H1 (cell line): Measurements from ENCODE around the gene TNPO2. TPM values are rescaled to one million over a fixed set of nuclear protein-coding genes. Genes with fewer than 3 reads are reported as not detected.

ENCODE experiments used
- EGR1 ChIP-seq: IDR thresholded peaks from 2 replicates; pipeline ENCODE4 v1.6.1; 2011; ENCODE audit warnings: low read depth, low read length, borderline replicate concordance
- JUND ChIP-seq: IDR thresholded peaks from 2 replicates; pipeline ENCODE4 v1.6.1; 2011; ENCODE audit warnings: mild to moderate bottlenecking, improper control_type of control experiment, low read length
- polyA plus RNA-seq, 7 experiments: library from polyadenylated mRNA; depleted of rRNA in 3 of 7; stranded (reverse) in 5 of 7; unstranded in 2 of 7; fragments of >200 nt in 5 of 7; fragments of 200-250 nt in 2 of 7; gene quantifications; 1 replicate in 5 of 7; 2 replicates in 1 of 7; 4 replicates in 1 of 7; pipeline versions ENCODE4 v1.2.1 to v1.2.3, GENCODE V29; 2011 to 2013; ENCODE audit warnings: missing spikeins in 2 of 7, mixed read lengths in 2 of 7
- total RNA-seq: library from RNA; stranded (reverse); fragmentation: NEBNext Ultra II Directional; extraction: Animal tissue kit (Norgen Biotek cat#: 25700); gene quantifications from 2 replicates; pipeline ENCODE4 v1.2.1, GENCODE V29; 2021

Gene TNPO2
- total and polyA plus RNA-seq, 2 of the 8 experiments (the other 6 are each of a cell fraction or from before 2014, with no cell fraction given): 112 to 121 TPM

DNA sequence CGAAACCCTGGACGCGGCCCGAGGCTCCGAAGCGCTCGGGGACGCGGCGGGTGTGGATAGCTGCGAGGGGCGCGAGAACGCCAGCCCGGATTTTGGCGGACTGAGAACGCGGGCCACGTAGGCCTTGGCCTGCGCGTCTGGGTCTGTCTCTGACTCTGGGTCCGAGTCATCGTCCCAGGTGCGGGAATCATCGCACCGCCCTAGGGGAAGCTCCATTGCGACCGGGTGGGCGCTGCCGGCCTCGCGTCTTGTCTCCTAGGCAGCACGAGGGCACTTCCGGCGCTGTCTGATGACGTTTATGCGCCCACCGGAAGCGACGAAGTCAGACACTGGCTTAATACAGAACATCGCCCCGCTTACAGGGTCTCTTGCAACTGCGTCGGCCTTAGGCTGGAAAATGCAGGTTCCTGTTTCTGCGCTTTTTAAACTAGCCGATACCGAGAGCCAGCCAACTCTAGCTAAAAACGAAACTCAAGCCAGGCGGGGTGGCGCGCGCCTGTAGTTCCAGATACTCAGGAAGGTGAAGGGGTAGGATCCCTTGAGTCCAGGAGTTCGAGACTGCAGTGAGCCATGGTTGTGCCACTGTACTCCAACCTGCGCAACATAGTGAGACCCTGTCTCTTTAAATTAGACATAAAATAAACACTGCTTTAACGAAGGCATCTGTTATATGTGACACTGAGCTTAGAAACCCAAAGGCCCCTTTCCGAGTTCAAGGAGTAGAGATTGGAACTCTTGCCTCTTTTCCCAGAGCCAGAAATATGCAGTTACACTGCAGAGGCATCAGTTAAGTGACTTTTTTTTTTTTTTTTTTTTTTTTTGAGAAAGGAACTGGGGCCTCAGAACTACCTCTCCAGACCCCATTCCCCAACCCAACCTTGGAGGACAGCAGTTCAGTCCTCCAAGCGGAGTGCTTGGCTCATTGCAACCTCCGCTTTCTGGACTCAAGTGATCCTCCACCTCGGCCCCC, 27.1 kb downstream of the TNPO2 start, which contains the start of gene FBXW9 (continued):
- no peak for TF ChIP-seq JUND
- TF ChIP-seq EGR1: no peak
